AML-193 (cell line): ENCODE measurements around the gene CFAP410.
"Not testable (repeated sequence)": the region's sequence is repeated elsewhere in the genome, so short reads cannot be mapped to it uniquely, and the experiment has no call there.

Source experiments
- DNase-seq, 2 experiments: peaks; one replicate each; lab custom pipeline; 2025; lab: John Stamatoyannopoulos, UW

The CFAP410 gene

DNA sequence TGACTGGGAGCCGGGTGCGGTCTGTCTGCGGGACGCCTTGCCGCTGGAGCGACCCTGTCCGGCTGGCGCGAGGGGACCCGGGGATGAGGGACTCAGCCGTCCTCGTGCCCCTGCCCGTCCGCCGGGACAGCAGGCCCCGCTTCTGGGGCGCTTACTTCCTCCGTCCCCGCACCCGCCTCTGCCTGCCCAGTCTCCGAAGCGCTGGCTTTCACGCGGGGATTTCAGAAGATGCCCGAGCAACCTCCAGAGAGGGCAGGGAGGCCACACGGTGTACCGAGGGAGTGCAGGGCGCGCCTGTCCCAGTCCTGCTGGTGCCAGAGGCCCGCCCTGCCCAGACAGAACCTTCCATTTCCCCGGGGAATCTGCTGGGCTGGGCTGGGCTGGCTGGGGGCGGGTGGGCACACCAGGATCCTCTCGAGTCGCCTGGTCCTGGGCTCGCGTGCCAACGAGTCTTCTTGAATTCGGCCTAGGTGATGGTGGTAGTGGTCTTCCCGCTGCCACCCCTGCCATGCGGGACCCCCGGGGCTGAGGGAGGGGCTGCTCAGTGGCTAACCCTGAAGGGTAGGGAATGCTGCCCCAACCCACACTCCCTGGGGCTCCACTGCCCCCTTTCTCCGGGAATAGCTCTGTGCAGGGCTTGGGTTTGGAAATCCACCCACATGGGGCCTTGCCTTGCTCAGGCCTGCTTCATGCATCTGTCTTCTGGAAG is 11.7 kb upstream of the CFAP410 start:
- DNase-seq, result no peak

DNA sequence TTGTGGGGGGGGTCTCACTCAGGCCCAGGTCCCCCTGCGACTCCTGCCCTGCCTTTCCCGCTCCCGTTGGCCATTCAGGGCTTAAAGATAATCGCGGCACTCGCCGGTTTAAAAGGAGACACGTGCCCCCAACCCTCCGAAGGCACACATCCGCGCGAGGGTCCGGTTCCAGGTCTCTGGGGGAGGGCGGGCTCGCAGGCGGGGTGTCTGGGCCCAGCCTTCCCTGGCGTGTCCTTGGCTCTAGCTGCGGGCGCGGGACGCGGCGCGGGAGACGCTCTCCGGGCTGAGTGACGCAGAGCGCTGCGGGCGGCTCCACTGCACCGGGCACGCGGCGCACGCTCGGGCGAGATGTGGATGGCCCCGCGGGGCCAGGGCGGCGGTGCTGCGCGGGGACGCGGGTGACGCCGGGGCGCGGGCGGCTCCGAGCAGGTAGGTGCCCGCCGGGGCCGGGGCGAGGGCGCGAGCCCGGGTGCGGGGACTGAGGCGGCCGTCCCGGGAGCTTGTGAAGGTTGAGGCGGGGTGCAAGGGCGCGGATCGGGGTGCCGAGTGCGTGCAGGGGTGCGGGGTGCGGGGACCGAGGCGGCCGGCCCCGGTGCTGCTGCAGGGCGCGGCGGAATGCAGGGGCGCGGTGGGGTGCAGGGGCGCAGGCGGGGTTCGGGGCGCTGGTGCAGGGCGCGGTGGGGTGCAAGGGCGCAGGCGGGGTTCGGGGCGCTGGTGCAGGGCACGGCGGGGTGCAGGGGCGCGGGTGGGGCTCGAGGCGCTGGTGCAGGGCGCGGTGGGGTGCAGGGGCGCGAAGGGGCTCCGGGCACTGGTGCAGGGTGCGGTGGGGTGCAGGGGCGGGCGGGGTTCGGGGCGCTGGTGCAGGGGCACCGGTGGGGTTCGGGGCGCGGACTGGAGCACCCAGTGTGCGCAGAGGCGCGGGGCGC is 10.9 kb upstream of the CFAP410 start:
- DNase-seq, result no peak

DNA sequence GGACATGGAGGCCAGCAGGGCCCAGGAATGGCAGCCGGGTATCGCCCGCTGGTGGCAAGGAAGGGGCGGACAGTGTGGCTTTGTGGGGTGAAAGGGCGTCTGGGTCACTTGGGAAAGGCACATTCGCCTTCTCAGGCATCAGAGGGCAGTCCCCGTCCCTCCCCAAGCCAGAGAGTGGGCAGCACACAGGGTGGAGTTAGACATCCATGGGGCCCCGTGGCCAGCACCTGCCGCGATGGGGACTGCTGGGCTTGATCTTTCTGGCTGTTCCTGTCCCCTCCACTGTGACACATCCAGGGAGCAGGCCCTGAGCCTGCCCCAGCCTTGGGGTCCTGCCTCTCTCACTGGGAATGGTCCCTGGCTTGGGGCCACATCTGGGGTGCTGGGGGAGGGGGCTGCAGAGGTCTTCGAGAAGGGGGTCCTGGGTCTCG is 10.2 kb upstream of the CFAP410 start:
- DNase-seq, result no peak

DNA sequence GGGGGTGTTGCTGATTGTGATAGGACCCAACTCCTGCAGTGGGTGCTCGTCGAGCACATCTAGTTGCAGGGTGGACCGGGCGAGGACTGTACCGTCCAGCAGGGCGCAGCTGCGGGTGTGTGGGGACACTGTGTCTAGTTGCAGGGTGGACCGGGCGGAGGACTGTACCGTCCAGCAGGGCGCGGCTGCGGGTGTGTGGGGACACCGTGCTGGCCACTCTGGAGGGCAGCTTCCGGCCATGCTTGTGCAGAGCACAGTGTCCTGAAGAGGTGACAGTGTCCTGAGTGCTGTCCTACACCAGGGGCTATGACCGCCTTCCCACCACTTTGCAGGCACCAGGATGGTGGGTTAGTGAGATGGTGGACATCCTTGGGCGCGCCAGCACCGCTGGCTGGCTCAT is 9.7 kb upstream of the CFAP410 start:
- DNase-seq, result no peak

DNA sequence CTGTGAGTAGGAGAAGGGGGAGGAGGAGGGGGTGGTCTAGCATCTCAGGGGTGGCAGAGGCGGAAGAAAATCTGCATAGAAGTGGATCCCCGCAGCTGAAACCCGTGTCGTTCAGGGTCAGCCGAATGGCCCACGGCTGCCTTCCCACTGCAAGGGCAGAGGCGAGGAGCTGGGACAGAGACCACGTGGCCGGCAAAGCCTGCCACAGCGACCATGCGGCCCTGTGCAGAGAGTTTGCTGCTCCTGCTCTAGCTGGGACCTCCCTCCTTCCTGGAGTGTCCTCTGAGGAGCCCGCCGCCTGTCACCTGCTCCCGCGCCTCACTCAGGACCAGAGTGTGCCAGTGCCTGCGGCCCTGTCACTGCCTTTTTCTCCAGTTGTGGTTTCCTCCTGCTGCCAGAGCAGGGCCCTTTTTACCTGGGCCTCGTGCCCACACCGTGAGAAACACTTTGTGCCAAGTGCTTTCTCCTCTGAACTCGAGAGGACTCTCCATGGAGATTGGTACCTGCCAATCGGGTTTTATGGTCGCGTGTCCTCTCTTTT is 8.8 kb upstream of the CFAP410 start:
- no peak for DNase-seq

DNA sequence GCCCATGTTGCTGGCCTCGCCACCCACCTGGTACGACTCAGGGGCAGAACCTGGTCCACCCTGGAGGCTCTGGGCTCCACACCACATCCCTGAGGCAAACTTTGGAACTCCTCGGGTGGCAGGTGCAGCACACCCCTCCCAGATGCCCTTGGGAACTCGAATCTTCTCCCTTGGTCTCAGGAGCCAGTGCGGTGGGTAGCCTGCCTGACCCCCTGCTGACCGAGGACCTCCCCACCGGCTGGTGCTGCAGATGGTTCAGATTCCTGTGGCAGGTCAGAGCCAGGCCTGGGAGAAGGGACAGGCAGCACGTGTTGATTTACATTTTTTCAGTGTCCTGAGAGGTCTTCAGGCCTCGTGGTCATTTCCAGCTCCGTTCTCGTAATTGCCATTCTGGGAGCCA is 6.3 kb upstream of the CFAP410 start:
- no peak for DNase-seq

DNA sequence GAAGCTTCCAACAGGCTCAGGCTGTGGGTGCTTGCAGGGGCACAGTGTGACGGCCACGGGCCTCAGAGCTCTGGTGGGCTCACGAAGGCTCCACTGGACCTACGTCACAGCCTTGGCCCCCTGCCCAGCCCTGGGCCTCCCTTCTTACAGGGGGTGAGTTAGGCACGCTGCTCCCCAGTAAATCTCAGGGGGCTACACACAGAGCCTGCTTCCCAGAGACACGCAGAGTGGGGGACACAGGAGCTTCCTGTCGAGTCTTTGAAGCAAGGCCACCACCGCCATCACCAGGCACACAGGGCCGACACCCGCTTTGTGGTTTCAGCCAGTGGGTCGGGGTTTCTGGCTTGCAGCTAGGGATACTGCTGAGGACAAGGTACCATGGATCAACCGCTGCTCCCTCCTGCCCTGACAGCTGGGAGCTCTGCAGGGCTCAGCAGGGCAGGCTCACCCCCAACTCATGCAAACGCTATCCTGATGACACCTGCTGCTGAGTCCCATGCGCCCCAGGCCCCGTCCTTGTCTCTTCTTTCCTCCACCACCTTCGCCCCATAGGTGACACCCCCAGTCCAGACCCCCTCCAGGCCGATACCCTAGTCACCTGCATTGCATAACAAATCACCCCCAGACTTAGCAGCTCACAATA is 5.5 kb upstream of the CFAP410 start:
- no peak for DNase-seq

DNA sequence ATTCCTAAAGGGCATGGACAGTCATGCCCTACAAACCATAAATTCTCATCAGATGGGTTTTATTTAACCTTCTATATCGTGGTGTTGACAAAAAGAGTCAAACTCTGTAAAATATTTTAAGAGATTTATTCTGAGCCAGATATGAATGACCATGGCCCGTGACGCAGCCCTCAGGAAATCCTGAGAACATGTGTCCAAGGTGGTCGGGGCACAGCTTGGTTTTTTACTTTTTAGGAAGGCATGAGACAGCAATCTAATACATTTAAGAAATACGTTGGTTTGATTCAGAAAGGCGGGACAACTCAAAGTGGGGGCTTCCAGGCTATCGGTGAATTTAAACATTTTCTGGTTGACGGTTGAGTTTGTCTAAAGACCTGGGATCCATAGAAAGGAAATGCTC is 3.8 kb upstream of the CFAP410 start:
- DNase-seq, result not testable (repeated sequence)

DNA sequence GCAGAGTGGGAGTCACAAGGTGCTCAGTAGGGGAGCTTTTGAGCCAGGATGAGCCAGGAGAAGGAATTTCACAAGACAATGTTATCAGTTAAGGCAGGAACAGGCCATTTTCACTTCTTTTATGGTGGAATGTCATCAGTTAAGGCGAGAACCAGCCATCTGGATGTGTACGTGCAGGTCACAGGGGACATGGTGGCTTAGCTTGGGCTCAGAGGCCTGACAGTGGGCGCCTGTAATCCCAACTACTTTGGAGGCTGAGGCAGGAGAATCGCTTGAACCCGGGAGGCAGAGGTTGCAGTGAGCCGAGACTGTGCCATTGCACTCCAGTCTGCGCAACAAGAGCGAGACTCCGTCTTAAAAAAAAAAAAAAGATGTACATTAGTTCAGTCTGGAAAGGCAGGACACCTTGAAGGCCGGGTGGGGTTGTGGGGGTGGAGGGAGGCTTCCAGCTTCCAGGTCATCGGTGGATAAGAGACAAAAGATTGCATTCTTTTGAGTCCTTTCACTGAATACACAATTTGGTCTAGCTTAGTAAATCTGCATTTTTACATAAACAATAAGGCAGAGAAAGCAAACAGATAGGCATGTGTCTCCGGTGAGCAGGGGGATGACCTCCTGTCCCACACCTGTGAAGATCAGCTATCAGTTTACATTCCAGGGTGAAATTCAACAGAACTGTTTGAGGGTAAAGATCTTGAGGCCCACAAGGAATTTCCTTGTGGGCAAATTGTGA is 2.7 kb upstream of the CFAP410 start:
- not testable (repeated sequence) for DNase-seq

DNA sequence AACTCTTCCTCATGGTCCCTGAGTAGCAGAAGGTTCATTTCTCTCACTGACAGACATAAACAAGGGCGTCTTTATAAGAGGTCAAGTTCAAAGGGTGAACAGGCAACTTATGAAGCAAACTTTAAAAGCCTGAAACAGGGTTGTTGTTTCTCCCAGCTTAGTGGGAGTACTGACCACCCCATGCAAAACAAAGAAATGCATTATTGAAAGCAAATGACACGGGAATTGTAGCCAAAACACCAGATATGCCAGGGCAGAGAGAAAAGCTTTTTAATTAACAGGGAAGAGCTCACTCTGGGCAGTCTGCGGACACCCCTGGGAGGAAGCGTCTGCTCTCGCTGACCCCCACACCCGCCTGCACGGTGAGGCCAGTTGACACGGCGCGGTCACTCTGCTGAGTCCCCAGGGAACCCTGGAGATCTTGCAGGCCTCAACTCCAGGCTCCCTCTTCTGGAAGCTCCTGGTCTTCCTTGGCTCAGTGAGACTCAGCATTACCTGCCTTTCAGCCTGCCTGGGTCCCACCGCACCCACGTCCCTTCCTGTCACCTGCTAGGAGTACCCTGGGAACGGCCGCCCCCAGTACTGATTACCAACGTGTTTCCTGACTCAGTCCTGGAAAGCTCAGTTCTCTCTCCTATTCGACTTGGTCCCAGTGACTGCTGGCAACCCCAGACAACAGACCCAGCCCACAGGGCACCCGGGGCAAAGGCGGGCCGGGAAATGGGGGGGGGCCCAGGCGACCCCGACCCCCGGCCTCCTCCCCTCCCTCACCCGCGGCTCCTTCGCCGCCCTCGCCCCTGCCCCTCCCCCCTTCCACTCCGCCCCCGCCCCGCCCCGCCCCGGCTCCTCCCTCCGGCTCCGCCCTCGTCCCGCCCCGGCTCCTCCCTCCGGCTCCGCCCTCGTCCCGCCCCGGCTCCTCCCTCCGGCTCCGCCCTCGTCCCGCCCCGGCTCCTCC is 972 bp downstream of the CFAP410 start:
- no peak for DNase-seq

DNA sequence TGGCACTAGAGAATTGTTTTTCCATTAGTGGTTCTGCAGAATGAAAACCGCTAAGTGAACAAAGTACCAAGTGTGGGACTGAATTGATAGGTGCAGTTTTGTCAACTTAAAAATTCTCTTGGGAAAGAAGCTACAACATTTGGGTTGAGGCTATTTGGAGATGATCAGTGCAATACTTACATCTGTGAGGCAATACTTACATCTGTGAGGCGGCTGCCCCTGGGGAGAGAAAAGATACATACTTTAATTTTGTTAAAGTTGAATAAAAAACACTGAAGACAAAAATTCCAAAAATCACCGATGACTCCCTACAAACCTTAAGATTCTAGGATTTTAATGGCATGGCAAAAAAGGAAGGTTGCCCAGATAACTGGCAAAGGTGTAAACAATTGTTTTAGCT is 1.7 kb downstream of the CFAP410 start:
- DNase-seq, result no peak

DNA sequence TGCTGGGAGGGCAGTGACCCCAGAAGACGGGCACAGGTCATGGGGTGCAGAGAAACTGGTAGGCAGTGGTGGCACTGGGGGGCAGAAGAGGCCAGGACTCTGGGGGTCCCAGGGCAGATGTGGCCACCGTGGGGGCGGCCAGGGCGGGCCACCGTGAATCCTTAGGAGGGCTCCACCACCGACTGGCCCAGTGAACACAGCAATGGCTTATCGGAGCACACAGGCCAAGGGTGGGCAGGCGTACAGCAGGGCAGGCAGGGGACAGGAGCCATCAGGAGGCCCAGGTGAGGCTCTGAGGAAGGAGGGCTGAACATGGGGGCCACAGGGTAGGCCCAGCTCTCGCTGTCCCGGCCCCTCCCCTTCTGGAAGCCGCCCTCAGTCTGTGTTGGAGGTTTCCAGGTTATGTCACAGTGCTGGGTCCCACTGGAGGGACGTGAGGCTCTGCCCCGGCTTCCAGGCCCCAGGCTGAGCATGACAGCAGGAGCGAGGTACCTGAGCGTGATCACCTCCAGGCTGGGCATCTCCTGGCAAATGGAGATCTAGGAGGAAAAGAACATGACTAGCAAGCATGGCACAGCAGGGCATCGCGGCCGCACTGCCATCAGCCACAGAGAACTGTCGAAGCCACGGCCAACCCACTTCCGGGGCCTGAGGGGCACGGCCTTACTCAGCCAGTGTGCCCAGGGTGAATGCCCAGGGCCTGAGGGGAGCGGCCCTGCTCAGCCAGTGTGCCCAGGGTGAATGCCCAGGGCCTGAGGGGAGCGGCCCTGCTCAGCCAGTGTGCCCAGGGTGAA is 3.7 kb downstream of the CFAP410 start:
- DNase-seq, result no peak

DNA sequence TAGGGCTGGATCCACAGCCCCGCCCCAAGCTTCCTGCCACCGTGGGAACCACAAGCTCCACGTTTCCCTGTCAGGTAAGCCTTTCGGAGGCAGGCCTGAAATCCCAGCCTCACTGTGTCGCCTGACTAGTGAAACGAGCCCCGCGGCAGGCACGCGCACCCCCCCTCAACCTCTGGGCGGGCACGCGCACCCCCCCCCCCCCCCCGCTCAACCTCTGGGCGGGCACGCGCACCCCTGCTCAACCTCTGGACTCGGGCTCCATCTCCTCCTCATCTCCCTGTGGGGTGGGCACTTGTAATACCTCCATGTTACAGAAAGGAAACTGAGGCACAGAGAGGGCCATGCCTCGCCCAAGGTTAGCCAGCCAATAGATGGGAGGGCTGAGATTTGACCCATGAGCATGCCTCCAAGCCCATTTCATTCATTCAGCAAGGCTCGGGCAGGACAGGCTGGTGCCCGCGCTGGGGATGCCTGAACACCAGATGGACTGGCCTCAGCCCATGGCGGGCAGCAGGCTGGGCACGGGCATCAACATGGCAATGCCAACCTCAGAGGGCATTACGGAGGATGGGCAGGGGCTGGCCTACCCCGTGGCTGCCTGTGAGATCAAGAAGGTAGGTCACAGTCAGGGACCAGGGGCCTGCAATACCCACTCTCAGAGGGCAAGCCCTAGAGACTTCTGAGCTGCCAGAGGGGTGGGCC is 4.7 kb downstream of the CFAP410 start:
- no peak for DNase-seq

DNA sequence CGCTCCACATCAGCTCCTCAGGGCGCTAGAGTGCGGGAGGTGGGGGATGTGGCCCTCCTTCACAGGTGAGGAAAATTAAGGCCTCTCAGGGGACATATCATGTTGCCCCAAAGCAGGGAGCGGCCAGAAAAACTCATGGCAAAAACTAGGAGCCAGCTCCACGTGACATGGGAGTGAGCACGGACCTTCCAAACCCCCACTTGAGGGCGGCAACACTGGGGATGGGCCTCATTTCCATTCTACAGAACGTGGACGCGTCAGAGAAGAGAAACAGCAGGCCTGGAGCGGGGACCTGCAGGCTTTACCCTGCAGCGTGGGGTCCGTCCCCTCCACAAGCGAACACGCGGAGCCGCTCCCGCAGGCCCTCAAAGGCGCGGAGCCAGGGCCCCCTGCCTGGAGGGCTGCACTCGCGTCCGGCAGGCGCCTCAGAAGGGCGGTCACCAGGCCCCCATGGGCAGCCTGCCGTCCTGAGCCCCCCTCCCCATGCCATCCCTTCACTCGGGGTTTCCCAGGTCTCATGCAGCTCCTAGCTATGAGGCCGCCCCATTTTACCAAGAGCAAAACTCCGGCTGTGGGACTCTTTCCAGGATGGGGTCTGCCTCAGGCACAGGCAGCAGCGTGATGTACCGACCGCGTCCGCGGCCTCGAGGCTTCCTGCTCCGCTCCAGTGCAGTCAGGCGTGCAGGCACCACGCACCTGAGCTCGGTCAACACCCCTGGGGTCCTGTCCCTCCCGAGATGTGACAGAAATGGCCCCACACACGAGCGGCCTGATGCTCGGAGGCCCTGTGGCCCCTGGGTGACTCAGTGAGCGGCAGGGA is 5.5 kb downstream of the CFAP410 start:
- DNase-seq, result no peak

DNA sequence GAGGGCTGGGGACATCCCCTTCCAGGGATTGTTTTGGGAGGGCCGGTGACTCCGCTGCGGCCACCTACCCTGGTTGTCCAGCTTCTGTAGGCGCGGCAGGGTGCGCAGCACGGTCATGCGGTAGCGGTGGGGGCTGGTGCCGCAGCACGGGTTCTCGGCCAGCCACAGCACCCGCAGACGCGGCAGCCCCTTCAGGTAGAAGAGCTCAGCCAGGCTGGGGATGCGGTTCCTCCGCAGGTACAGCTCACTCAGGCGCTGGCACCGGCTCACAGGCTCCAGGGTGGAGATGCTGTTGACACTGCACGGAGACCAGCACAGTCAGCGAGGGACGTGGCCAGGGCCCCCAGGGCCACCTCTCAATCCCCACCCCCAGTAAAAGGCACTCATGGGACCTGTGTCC is 6.2 kb downstream of the CFAP410 start:
- DNase-seq, result no peak

DNA sequence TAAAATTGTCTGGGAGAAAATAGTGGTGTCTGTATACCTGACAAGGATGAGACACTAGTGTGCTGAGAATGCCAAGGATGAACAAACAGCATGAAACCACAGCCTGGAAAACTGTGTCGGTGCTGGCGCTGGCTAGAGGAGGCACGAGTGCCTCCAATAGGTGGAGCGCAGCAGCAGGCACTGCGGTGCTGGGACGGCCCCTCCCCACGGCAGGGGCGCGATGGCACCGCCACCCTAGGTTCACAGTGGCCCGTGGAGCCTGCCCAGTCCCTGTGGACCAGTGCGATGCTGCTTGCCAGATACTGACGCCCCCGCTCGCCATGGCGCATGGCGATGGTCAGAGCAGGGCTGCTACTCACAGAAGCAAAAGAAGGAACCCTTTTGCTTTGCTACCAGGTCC is 6.8 kb downstream of the CFAP410 start:
- no peak for DNase-seq

DNA sequence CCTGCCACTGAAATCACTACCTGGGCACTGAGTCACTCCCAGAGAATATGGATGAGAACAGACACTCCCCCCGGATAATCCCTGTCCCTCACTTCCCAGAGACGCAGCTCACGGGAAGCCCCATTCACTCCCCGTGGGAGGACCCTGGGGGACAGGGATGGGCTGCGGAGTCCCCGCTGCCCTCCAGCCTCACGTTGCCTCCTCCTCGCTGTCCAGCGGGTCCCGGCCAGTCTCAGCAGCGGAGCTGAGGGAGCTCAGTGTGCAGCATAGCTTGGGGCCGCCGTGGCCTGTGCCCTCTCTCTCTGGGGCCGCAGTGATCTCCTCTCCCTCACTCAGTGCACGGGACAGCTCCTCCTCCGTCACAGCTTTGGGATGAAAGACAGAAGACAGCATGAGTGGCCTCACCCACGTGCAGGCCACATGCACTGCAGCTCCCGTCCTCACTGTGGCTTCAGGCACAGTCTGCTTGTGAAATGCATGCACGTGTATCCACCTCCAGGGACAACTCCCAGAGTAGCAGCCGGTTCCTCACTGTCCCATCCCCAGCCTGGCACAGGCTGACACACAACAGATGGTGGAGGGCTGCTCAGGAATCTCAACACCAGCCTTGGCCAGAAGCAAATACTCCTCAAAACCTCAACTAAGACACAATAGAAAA is 7.4 kb downstream of the CFAP410 start:
- no peak for DNase-seq

DNA sequence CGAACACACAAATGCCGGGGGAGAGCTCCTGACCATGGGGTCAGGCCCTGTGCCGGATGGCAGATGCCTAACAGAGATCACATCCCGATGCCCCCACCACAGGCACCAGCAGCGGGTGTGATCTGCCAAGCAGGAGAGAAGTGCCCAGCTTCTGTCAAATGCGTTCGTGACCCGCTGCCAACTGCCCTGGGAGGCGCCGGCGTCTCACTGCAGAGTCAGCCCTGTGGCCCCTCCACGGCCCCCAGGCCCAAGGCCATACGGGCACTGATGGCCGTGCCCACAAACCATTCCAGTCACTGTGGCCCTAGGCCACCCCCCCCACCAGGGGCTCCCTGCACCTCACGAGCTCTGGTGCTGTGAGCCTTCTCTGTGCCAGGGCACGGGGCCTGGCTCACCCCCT is 8.0 kb downstream of the CFAP410 start:
- DNase-seq, result no peak
